GM10266 (cell line): ENCODE measurements around the gene COL21A1.

Experiments
- DNase-seq: peaks from one replicate; pipeline ENCODE4 v3.0.0; 2012; ENCODE audit errors: extremely low spot score
- TF ChIP-seq, protein P1 (sequence below): IDR thresholded peaks from 2 replicates; pipeline ENCODE4 v1.5.1; 2012; ENCODE audit warnings: mild to moderate bottlenecking, low read depth; ENCODE audit not compliant: control insufficient read depth, insufficient read depth; ENCODE audit errors: missing control alignments

The COL21A1 gene

GRCh38 chr6:56115715-56116114, 131.7 kb downstream of the COL21A1 start:
- no peak for DNase-seq
- TF ChIP-seq, protein P1, sequence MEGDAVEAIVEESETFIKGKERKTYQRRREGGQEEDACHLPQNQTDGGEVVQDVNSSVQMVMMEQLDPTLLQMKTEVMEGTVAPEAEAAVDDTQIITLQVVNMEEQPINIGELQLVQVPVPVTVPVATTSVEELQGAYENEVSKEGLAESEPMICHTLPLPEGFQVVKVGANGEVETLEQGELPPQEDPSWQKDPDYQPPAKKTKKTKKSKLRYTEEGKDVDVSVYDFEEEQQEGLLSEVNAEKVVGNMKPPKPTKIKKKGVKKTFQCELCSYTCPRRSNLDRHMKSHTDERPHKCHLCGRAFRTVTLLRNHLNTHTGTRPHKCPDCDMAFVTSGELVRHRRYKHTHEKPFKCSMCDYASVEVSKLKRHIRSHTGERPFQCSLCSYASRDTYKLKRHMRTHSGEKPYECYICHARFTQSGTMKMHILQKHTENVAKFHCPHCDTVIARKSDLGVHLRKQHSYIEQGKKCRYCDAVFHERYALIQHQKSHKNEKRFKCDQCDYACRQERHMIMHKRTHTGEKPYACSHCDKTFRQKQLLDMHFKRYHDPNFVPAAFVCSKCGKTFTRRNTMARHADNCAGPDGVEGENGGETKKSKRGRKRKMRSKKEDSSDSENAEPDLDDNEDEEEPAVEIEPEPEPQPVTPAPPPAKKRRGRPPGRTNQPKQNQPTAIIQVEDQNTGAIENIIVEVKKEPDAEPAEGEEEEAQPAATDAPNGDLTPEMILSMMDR, result no peak

DNA sequence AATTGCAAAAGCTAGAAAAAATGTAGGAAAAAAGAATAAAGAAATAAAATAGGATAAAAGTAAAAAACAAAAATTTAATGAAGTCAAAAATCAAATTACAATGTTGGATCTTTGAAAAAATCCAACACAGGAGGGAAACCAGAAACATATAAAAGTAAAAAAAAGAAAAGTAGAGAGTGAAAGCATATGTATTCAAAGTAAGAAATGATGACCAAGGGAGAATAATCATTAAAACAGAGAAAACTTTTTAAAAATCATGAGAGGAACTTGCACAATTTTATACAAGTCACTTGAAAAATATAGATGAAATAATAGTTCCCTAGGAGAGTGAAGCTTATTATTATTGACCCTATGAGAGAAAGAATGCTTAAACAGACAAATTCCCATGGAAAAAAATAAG, 138.2 kb downstream of the COL21A1 start:
- TF ChIP-seq, protein P1, result no peak
- DNase-seq, result no peak

DNA sequence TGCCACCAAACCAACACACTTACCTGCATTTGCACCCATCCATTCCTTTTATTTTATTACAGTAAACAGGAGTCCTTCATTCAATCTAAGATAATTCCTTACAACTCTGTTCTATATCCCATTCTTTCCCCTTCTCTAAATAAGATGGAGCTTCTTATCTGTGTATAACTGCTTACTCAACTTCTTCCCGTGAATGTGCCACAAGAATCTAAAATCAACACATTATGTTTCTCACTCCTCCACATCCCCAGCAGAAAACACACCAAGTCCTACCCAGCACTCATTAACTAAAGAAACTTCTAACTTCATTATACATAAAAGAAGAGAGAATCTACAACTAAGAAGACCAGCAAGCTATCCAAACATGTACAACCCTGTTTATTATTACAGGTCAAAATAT, 141.1 kb downstream of the COL21A1 start:
- TF ChIP-seq, protein P1, result no peak
- no peak for DNase-seq

- TF ChIP-seq, protein P1, result no peak
- no peak for DNase-seq
Measured at GRCh38 chr6:56104591-56104990, 142.8 kb downstream of the COL21A1 start.

GRCh38 chr6:56102216-56102615, 145.2 kb downstream of the COL21A1 start:
- no peak for DNase-seq
- TF ChIP-seq, protein P1, result no peak

- DNase-seq, result no peak
- TF ChIP-seq, protein P1, result no peak
Measured at GRCh38 chr6:56101141-56101553, 146.2 kb downstream of the COL21A1 start.

- DNase-seq, result no peak
- TF ChIP-seq, protein P1, result no peak
Measured at GRCh38 chr6:56096946-56097621, 150.3 kb downstream of the COL21A1 start.
